SH-SY5Y (cell line): ENCODE measurements around the gene GRK1.

Experiments
- GATA2 ChIP-seq: IDR thresholded peaks from 2 replicates; pipeline ENCODE4 v1.6.1; 2011; ENCODE audit warnings: mild to moderate bottlenecking, low read depth, low read length
- GATA3 ChIP-seq: IDR thresholded peaks from 2 replicates; pipeline ENCODE4 v1.6.1; 2011; ENCODE audit warnings: low read depth, mild to moderate bottlenecking, low read length, moderate library complexity

DNA sequence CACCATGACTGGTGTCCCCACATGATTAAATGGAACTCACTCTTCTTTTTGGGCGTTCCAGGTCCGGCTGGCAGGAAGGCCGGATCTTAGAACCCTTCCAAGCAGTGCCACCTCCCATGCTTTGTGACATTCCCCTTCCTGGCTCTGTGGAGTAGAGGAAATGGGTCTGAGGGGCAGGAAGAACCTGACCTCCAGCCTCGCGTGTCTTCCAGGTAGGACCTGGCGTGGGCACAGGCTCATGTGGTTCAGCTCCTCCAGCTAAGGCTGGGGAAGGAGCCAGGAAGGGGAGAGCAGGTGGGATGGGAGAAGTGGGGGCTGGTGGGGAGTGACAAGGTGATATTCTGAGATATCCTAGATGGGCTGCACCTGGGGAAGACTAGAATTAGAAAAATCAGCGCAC lies 94.1 kb downstream of the GRK1 start:
- TF ChIP-seq GATA2 (no peak), GATA3 (no peak)
